ENCODE results near the gene CCDC182.

Gene CCDC182

DNA sequence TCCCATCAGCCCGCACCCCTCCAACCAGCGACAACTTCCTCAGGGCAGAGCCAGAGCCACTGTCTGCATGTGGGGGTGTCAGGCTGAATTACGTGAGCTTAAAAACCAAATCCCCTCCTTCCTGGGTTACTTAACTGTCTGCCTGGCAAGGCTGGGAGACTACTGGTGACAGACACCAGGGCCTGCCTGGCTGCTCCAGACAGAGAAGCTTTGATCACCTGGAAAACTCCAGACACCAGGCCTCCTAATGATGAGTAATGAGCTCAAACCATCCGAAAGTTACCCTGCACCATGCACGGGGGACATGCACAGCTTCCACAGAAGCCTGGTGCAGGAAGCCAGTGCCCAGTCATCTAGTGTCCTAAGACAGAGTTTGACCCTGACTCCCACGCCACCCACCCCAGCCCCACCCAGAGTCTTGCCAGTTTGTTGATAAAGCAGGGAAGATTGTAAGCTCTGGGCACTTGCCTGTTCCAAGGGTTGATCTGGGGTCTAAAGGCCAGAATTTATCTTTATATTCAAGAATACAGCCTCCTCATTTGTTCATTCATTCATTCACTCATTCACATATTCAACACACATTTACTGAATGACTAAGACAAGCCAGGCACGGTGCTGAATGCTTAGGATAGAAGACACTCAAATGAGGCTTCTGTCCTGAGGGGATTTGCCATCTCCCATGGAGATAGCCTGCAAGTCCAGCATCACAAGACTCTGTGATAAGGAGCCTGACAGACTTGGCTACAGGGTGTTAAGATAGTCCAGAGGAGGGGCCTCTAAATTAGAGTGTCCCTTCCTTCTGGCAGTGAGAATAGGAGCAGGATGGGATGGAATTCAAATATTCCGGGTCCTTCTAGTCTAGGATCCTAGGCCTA is 7.2 kb upstream of the CCDC182 start:
- in situ Hi-C loops (cut with HindIII; ENCODE audit: low sequenced_read_pairs) = no loop called here
- TF ChIP-seq, protein P1, sequence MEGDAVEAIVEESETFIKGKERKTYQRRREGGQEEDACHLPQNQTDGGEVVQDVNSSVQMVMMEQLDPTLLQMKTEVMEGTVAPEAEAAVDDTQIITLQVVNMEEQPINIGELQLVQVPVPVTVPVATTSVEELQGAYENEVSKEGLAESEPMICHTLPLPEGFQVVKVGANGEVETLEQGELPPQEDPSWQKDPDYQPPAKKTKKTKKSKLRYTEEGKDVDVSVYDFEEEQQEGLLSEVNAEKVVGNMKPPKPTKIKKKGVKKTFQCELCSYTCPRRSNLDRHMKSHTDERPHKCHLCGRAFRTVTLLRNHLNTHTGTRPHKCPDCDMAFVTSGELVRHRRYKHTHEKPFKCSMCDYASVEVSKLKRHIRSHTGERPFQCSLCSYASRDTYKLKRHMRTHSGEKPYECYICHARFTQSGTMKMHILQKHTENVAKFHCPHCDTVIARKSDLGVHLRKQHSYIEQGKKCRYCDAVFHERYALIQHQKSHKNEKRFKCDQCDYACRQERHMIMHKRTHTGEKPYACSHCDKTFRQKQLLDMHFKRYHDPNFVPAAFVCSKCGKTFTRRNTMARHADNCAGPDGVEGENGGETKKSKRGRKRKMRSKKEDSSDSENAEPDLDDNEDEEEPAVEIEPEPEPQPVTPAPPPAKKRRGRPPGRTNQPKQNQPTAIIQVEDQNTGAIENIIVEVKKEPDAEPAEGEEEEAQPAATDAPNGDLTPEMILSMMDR (IDR thresholded peaks at IDR 0.05; ENCODE audit: low read depth, low read length) = no peak

DNA sequence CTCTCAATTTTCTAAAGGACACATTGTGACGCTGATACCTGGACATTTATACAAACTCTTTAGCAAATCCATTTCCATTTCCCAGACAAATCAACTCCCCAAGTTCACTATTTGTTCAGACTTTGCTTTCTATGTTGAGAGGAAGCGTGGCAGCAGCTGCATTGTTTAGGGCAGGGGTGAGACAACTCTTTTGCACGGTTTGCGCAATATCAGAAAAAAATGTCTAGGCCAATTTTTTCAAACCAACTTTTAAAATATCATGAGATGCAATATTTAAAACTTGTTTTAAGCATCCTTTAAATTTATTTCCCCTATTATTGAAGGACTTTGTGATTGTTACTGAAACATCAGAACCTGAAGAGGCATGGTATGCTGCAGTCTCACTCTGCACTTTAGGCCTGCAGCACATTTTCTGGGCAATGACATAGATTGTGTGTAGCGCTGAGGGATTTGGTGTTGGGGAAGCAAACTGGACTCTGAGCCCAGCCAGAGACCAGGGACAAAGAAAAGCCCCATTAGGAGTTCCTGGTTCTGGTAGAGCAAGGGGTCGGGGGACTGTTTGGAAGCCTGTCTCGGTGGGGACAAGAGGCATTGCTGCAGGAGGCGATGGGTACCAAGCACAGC is 6.4 kb upstream of the CCDC182 start:
- in situ Hi-C loops (cut with HindIII; ENCODE audit: low sequenced_read_pairs) = no loop called here
- DNase-seq (ENCODE audit: low read depth, low spot score) = no peak
- no peak overlapping the region for H3K4me3 ChIP-seq (ENCODE audit: low read depth, low read length)
- TF ChIP-seq, protein P1 (IDR thresholded peaks at IDR 0.05; ENCODE audit: low read depth, low read length) = no peak

More for the DNA sequence above, 7.2 kb upstream of the CCDC182 start:
- no peak for DNase-seq (ENCODE audit: low read depth, low spot score)
- no peak overlapping the region for H3K4me3 ChIP-seq (ENCODE audit: low read depth, low read length)

DNA sequence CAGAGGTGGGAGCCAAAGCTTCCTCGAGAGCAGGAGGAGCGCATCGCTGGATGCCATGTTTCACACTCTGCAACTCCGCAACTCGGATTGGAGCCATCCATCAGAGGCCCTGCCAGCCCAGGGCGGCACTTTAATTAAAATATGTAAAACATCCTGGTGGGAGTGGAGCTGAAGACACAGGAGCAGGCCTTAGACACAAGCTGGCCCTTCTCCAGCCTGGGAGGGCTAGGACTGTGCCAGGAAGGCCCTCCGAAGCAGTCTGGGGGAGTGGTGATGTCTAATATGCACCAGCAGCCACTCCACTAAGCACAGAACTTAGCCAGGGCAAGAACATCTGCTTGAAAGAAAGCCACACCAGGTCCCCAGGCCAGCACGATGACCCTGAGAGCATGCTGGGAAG is 5.8 kb upstream of the CCDC182 start:
- TF ChIP-seq, protein P1 (IDR thresholded peaks at IDR 0.05; ENCODE audit: low read depth, low read length) = no peak
- in situ Hi-C loops (cut with HindIII; ENCODE audit: low sequenced_read_pairs) = no loop called here
- H3K4me3 ChIP-seq (ENCODE audit: low read depth, low read length) = no peak overlapping the region
- no peak for DNase-seq (ENCODE audit: low read depth, low spot score)

DNA sequence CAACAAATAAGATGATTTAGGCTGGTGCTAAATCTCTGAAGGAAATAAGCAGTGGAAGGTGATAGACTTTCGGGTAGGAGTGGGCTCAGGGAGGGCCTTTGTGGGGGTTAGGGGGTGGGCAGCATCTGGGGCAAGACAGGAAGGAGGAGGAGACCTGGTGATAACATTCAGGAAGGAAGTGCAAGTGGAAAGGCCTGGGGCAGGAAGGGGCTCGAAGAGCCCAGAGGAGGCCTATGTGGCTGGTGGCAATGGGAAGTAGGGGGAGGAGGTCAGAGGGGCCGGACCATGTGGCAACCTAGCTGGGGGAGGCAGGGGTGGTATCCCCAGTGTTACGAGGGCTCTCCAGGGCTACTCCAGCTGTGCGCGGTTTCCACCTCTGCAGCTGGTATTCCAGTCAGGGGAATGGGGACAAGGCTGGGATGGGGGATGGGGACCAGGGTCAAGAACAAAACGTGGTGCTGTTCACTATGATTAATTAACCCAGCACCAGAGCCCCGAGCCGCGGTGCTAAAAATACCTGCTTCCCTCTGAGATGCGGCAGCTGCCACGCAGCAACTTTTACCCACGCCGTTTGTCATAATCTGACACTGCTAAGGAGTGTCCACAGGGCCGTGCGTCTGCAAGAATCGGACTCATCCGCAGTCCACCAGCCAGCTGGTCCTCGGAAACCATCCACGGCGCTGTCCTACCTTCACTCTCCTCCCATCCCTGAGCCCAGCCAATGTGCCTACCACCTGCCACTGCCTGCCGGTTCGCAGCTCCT is 5.2 kb upstream of the CCDC182 start:
- H3K4me3 ChIP-seq (ENCODE audit: low read depth, low read length) = no peak overlapping the region
- in situ Hi-C loops (cut with HindIII; ENCODE audit: low sequenced_read_pairs) = no loop called here
- TF ChIP-seq, protein P1 (IDR thresholded peaks at IDR 0.05; ENCODE audit: low read depth, low read length) = no peak
- no peak for DNase-seq (ENCODE audit: low read depth, low spot score)

DNA sequence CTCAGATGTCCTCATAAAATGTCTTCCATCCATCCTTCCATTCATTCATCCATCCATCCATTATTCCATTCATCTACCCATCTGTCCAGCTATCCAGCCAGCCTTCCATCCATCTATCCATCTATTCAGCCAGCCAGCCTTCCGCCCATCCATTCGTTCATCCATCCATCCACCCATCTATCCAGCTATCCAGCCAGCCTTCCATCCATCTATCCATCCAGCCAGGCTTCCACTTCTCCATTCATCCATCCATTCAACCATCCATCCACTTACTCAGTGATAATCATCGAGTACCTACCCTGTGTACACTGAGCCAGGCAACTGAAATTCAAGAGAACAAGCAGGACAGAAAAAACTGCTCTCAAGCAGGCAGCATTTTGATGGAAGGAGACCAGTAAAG is 4.6 kb upstream of the CCDC182 start:
- no peak overlapping the region for H3K4me3 ChIP-seq (ENCODE audit: low read depth, low read length)
- no peak for DNase-seq (ENCODE audit: low read depth, low spot score)
- in situ Hi-C loops (cut with HindIII; ENCODE audit: low sequenced_read_pairs) = no loop called here

More for the DNA sequence above, 4.6 kb upstream of the CCDC182 start:
- TF ChIP-seq, protein P1 (IDR thresholded peaks at IDR 0.05; ENCODE audit: low read depth, low read length) = no peak
